Measurements from ENCODE around the gene SYTL3. TPM values are rescaled to one million over a fixed set of nuclear protein-coding genes. Genes with fewer than 3 reads are reported as not detected.

Gene SYTL3
- total RNA-seq, 1 experiment from 2014 or later: 1.8 TPM

GRCh38 chr6:158808941-158809678 lies 159.3 kb downstream of the SYTL3 start:
- Histone ChIP-seq H3F3A (ENCODE audit: low read length, unreplicated experiment) (no peaks in the 10 kb centered on the region), H2AFZ (ENCODE audit: low read length) (no peak overlapping the region), H3K9me3 (ENCODE audit: low read length) (no peaks in the 10 kb centered on the region), H4K20me1 (ENCODE audit: low read length) (peaks cover 92% of the 10 kb centered on the region), H3K4me1 (ENCODE audit: insufficient read depth, low read length) (peaks cover 45% of the 10 kb centered on the region), H3K27ac (ENCODE audit: low read length) (no peak overlapping the region), H3K9me2 (replicated peaks; ENCODE audit: low read length) (no peaks in the 10 kb centered on the region), H3K79me2 (ENCODE audit: low read length) (peaks cover 98% of the 10 kb centered on the region), H3K4me2 (ENCODE audit: low read length) (no peak overlapping the region), H3K9ac (ENCODE audit: low read length) (no peak overlapping the region), H3K36me3 (ENCODE audit: low read depth, low read length) (peaks cover 73% of the 10 kb centered on the region), H3K4me3 (ENCODE audit: low read length) (no peak overlapping the region), H3K27me3 (ENCODE audit: low read length) (no peaks in the 10 kb centered on the region)
- no peak for ATAC-seq
- intact Hi-C loops (cut with micrococcal nuclease): no loop called here
- no TSS peak for BruUV-seq (replicated peaks)
- POLR2A ChIA-PET (ENCODE audit: unreplicated experiment): interaction anchor here (0.6 kb wide), 1 partner anchor 15 kb away, joined by 4 read pairs; no protein-coding TSS in a partner anchor
- TF ChIP-seq EZH2 (IDR thresholded peaks at IDR 0.05; ENCODE audit: low read length, unreplicated experiment) (no peak), EZH2phosphoT487 (IDR thresholded peaks at IDR 0.05; ENCODE audit: borderline replicate concordance, low read length) (no peak), CTCF (conservative IDR thresholded peaks at IDR 0.05; ENCODE audit: low read depth, low read length) (no peak)
- DNase-seq: no peak
- CTCF ChIA-PET: interaction anchor here (0.6 kb wide), 1 partner anchor 60 kb away, joined by 8 read pairs; no protein-coding TSS in a partner anchor

- H3K4me2 ChIP-seq (ENCODE audit: low read length): no peak overlapping the region
- no peak overlapping the region for H3K27ac ChIP-seq (ENCODE audit: low read length)
- no peak overlapping the region for H3K4me3 ChIP-seq (ENCODE audit: low read length)
- peaks cover 98% of the 10 kb centered on the region for H4K20me1 ChIP-seq (ENCODE audit: low read length)
- BruUV-seq (replicated peaks): no TSS peak
- H3F3A ChIP-seq (ENCODE audit: low read length, unreplicated experiment): no peaks in the 10 kb centered on the region
- H3K27me3 ChIP-seq (ENCODE audit: low read length): no peaks in the 10 kb centered on the region
- intact Hi-C loops (cut with micrococcal nuclease): no loop called here
- peaks cover 43% of the 10 kb centered on the region for H3K4me1 ChIP-seq (ENCODE audit: insufficient read depth, low read length)
- no peak overlapping the region for H2AFZ ChIP-seq (ENCODE audit: low read length)
- CTCF ChIA-PET: interaction anchor here (0.6 kb wide), 1 partner anchor 127 kb away, joined by 8 read pairs; no protein-coding TSS in a partner anchor
- H3K9me3 ChIP-seq (ENCODE audit: low read length): no peaks in the 10 kb centered on the region
- peaks cover 85% of the 10 kb centered on the region for H3K36me3 ChIP-seq (ENCODE audit: low read depth, low read length)
- H3K79me2 ChIP-seq (ENCODE audit: low read length): peaks cover 100% of the 10 kb centered on the region
- H3K9me2 ChIP-seq (replicated peaks; ENCODE audit: low read length): no peaks in the 10 kb centered on the region
- no peak for TF ChIP-seq CTCF (conservative IDR thresholded peaks at IDR 0.05; ENCODE audit: low read depth, low read length)
- no peak for TF ChIP-seq EZH2phosphoT487 (IDR thresholded peaks at IDR 0.05; ENCODE audit: borderline replicate concordance, low read length)
- no peak for TF ChIP-seq EZH2 (IDR thresholded peaks at IDR 0.05; ENCODE audit: low read length, unreplicated experiment)
- no peak for ATAC-seq
- DNase-seq: no peak
- POLR2A ChIA-PET (ENCODE audit: unreplicated experiment): interaction anchor here (0.7 kb wide), 1 partner anchor 30 kb away, joined by 4 read pairs; no protein-coding TSS in a partner anchor
- no peak overlapping the region for H3K9ac ChIP-seq (ENCODE audit: low read length)
These were observed 160.6 kb downstream of the SYTL3 start for GRCh38 chr6:158810155-158811095.

Data from PC-3 (cell line).